Peyer's patch (tissue), 4 donors: ENCODE results near the gene OSBP. TPM values are rescaled to one million over a fixed set of nuclear protein-coding genes. Genes with fewer than 3 reads are reported as not detected.
"Not testable (repeated sequence)": the region's sequence is repeated elsewhere in the genome, so short reads cannot be mapped to it uniquely, and the experiment has no call there.

Source experiments
- DNase-seq, 3 donors: peaks; one replicate each; pipeline ENCODE4 v3.0.0-alpha.2; 2017 to 2019
- H3K27ac ChIP-seq, 4 donors: fragments of 200-600 bp; sonication (generic); one replicate each; pipeline ENCODE4 v1.5.1; 2016 to 2019
- H3K27me3 ChIP-seq, 2 donors: fragments of 200-600 bp; sonication (generic); one replicate each; pipeline ENCODE4 v1.5.1; 2019
- H3K36me3 ChIP-seq, 3 donors: fragments of 200-600 bp; sonication (generic); one replicate each; pipeline ENCODE4 v1.5.1; 2016 to 2019
- H3K4me1 ChIP-seq, 4 donors: fragments of 200-600 bp; sonication (generic); one replicate each; pipeline ENCODE4 v1.5.1; 2016 to 2019
- H3K4me3 ChIP-seq, 4 donors: fragments of 200-600 bp; sonication (generic); 1 replicate in 3 of 4; 2 replicates in 1 of 4; pipeline ENCODE4 v1.5.1; 2016 to 2019; ENCODE audit warnings: mild to moderate bottlenecking in 1 of 4
- H3K9me3 ChIP-seq, 4 donors: fragments of 200-600 bp; sonication (generic); one replicate each; pipeline ENCODE4 v1.5.1; 2016 to 2019; ENCODE audit warnings: mild to moderate bottlenecking in 1 of 4
- CTCF ChIP-seq, 6 experiments: fragments of 450-650 bp in 4 of 6; fragments of 200-600 bp in 2 of 6; sonication (generic) in 1 of 6; IDR thresholded peaks; one replicate each; pipeline ENCODE4 v1.5.1; 2017 to 2019; ENCODE audit warnings: antibody characterized with exemption in 6 of 6, mild to moderate bottlenecking in 3 of 6, moderate library complexity in 1 of 6
- POLR2A ChIP-seq, 2 donors: fragments of 450-650 bp; IDR thresholded peaks; one replicate each; pipeline ENCODE4 v1.5.1; 2017; ENCODE audit warnings: antibody characterized with exemption in 2 of 2, mild to moderate bottlenecking in 2 of 2, moderate library complexity in 2 of 2
- total RNA-seq, 4 donors: library from RNA; depleted of rRNA; stranded (reverse); fragments of >200 nt; gene quantifications; one replicate each; pipeline ENCODE4 v1.1.0, GENCODE V29; 2016

The OSBP gene
- total RNA-seq, 4 donors from 2014 or later = 53.8 to 106 (median 58.7) TPM

DNA sequence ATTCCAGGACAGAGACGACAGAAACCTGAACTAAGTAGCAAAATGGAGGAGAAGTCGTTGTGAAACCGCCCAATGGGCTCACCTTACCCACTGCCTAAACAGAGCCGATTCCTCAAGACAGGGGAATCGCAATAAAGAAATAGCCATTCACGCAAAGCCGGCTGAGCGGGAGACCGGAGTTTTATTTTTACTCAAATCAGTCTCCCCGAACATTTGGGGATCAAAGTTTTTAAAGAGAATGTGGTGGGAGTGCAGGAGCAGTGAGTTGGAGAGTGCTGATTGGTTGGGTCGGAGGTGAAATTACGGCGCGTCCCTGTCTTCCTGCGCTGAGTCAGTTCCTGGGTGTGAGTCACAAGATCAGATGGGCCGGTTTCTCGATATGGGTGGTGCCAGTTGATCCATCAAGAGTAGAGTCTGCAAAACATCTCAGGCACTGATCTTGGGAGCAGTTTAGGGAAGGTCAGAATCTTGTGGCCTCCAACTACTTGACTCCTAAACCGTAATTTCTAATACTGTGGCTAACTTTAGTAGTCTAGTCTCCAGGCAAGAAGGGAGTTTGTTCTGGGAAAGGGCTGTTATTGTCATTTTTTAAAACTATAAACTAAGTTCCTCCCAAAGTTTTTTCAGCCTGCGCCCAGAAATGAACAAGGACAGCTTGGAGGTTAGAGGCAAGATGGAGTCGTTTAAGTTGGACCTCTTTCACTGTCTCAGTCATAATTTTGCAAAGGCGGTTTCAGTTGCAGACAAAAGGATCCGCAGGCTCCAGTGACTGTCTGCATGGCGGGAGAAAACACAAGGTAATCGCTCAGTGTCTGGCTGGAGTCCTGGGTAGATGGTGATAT lies 70.2 kb downstream of the OSBP start:
- H3K27ac ChIP-seq = no peak overlapping the region

DNA sequence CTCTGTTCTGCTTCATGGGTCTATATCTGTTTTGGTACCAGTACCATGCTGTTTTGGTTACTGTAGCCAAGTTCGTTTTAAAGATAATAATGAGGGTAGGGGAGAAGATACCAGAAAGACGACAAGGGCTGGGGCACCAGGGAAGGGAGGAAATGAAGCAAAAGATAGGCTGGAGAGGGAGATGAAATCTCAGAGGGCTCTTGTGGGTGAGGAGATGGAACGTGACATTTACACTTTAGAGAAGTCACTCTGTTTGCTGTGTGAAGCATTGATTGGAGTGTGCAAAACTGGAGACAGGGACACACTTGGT lies 70.8 kb downstream of the OSBP start:
- Histone ChIP-seq H3K4me1 (no peaks in the 10 kb centered on the region), H3K9me3 (no peaks in the 10 kb centered on the region)

More for the DNA sequence above, 70.2 kb downstream of the OSBP start:
- Histone ChIP-seq H3K4me1 (no peaks in the 10 kb centered on the region), H3K36me3 (no peaks in the 10 kb centered on the region), H3K4me3 (no peak overlapping the region), H3K9me3 (no peaks in the 10 kb centered on the region), H3K27me3 (no peaks in the 10 kb centered on the region)
- TF ChIP-seq POLR2A (IDR thresholded peaks at IDR 0.05) = no peak
- TF ChIP-seq CTCF (IDR thresholded peaks at IDR 0.05) = no peak
- DNase-seq = no peak

DNA sequence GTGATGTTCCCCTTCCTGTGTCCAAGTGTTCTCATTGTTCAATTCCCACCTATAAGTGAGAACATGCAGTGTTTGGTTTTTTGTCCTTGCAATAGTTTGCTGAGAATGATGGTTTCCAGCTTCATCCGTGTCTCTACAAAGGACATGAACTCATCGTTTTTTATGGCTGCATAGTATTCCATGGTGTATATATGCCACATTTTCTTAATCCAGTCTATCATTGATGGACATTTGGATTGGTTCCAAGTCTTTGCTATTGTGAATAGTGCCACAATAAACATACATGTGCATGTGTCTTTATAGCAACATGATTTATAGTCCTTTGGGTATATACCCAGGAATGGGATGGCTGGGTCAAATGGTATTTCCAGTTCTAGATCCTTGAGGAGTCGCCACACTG lies 71.9 kb downstream of the OSBP start:
- H3K4me3 ChIP-seq, DNase-seq: not testable (repeated sequence)

More for the DNA sequence above, 70.8 kb downstream of the OSBP start:
- Histone ChIP-seq H3K36me3 (no peaks in the 10 kb centered on the region), H3K27ac (no peak overlapping the region), H3K4me3 (no peak overlapping the region), H3K27me3 (no peaks in the 10 kb centered on the region)
- TF ChIP-seq POLR2A (IDR thresholded peaks at IDR 0.05) (no peak), CTCF (IDR thresholded peaks at IDR 0.05) (no peak)
- no peak for DNase-seq

GRCh38 chr11:59542142-59542810 lies 73.3 kb downstream of the OSBP start:
- Histone ChIP-seq H3K27me3 (no peaks in the 10 kb centered on the region), H3K4me3 (no peak overlapping the region), H3K36me3 (no peaks in the 10 kb centered on the region), H3K4me1 (peaks cover 0 to 5% (median 0%) of the 10 kb centered on the region in 4 donors), H3K27ac (no peak overlapping the region), H3K9me3 (no peaks in the 10 kb centered on the region)
- DNase-seq = no peak
- TF ChIP-seq CTCF (IDR thresholded peaks at IDR 0.05) (no peak), POLR2A (IDR thresholded peaks at IDR 0.05) (no peak)

More for the DNA sequence above, 71.9 kb downstream of the OSBP start:
- not testable (repeated sequence) for H3K9me3 ChIP-seq, H3K4me1 ChIP-seq, H3K36me3 ChIP-seq, H3K27ac ChIP-seq, H3K27me3 ChIP-seq

DNA sequence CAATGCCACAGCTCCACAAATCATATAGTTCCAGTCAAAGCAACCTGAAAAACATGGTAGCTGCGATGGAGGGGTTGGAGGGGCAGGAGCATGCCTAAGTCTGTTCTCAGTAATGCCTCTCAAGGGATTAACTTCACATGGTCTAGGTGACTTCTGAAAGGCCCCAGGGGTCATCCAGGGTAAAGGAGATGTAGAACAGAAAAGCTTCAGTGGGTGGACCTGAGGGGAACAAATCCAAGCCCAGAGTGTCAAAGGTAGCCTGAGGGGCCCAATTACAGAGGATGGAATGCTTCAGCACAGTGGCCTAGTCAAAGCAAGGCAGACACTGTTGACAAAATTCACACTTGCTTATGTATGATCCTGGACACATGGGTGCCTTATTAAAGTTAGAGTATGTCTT lies 80.9 kb downstream of the OSBP start:
- DNase-seq = no peak
- no peak for TF ChIP-seq POLR2A (IDR thresholded peaks at IDR 0.05)
- TF ChIP-seq CTCF (IDR thresholded peaks at IDR 0.05) = no peak
- no peaks in the 10 kb centered on the region for H3K36me3 ChIP-seq
- H3K4me3 ChIP-seq = no peak overlapping the region
- peaks cover 0 to 5% (median 0%) of the 10 kb centered on the region in 4 donors for H3K4me1 ChIP-seq
- no peak overlapping the region for H3K27ac ChIP-seq
- H3K9me3 ChIP-seq = no peaks in the 10 kb centered on the region
- no peaks in the 10 kb centered on the region for H3K27me3 ChIP-seq

- TF ChIP-seq CTCF (IDR thresholded peaks at IDR 0.05) (no peak), POLR2A (IDR thresholded peaks at IDR 0.05) (no peak)
- Histone ChIP-seq H3K9me3 (no peaks in the 10 kb centered on the region), H3K27ac (no peak overlapping the region), H3K27me3 (no peaks in the 10 kb centered on the region), H3K4me1 (peaks cover 0 to under 1% (median 0%) of the 10 kb centered on the region in 4 donors), H3K4me3 (no peak overlapping the region), H3K36me3 (no peaks in the 10 kb centered on the region)
- no peak for DNase-seq
Observed at GRCh38 chr11:59532620-59533019, 83.0 kb downstream of the OSBP start.
